ENCODE results near the gene OSBP2.
"Not testable (repeated sequence)": the region's sequence is repeated elsewhere in the genome, so short reads cannot be mapped to it uniquely, and the experiment has no call there.

The OSBP2 gene

GRCh38 chr22:30679895-30680690 is 14.6 kb upstream of the OSBP2 start:
- DNase-seq = not testable (repeated sequence)

DNA sequence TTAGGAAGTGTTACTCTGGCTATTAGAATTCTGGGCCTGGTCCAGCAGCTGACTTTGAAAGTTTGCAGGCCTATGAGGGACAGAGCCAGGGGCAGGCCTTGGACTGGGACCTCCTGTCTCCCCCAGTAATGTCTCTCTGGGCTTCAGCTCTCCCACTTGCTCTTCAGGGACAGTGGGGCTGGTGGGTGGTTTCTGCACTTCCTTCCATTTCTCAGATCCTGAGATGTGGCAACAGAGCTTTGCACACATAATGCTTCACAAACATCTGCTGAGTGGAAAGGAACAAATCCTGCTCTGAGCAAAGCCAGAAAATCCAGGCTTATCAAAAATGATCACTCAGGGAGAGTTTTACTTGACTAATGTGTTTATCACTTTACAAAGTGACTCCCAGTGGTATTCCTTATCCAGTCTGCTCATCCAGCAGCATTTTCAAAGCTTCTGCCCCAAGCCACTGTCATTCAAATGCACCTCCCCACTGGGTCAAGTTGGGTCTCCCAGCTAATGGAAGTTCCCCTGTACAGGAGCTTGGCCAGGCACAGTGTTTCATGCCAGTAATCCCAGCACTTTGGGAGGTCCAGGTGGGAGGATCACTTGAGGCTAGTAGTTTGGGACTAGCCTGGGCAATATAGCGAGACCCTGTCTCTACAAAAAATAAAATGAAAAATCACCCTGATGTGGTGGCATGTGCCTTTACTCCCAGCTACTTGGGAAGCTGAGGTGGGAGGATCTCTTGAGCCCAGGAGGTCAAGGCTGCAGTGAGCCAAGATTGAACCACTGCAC is 13.5 kb upstream of the OSBP2 start:
- no peak for DNase-seq

GRCh38 chr22:30681831-30682230 is 12.8 kb upstream of the OSBP2 start:
- DNase-seq = no peak

DNA sequence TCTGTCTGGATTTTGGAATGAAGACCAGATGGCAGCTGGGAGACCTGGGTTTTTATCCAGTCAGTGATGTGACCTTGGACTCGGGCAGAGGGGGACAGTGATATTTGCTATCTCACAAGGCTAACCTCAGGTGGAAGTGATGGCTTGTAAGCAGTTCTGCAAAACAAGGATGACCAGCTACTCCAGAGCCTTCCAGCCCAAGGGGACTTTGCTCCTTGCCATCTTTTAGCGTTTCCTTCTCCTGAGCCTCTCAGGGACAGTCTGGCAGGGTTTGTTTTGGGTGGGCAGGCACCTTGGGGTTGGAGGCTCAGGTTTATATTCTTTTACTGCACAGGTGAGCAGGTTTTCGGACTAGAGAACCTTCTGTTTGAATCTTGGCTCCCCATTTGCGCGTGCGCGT is 9.5 kb upstream of the OSBP2 start:
- no peak for DNase-seq

DNA sequence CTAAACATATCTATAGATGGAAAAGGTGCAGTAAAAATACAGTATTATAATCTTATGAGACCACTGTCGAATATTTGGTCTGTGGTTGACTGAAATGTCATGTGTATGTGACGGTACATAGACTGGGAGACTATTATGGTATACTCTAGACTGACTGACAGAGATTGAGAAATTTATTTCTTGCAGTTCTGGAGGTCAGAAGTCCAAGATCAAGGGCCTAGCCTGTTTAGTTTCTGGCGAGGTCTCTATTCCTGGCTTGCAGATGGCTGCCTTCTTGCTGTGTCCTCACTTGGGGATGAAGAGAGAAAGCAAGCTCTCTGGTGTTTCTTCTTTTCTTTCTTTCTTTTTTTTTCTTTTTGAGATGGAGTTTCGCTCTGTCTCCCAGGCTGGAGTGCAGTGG is 7.3 kb upstream of the OSBP2 start:
- DNase-seq = no peak

DNA sequence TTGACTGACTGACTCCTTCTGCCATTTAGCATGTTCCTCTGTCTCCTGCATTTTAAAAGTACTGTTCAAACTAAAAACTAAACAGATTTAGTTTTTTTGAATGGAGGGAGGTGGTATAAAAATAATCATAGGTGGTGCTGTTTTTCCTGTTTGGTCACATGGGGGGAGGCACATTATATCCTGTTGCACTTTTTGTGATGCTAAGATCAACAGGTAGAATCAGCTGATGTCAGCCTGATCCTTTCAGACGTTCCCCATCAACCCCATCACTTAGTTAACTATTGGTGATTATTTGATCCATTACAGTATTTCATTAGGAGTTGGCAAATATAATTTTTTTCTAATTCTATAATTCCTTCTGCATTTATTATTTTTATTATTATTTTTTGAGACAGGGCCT is 5.1 kb upstream of the OSBP2 start:
- DNase-seq = no peak

DNA sequence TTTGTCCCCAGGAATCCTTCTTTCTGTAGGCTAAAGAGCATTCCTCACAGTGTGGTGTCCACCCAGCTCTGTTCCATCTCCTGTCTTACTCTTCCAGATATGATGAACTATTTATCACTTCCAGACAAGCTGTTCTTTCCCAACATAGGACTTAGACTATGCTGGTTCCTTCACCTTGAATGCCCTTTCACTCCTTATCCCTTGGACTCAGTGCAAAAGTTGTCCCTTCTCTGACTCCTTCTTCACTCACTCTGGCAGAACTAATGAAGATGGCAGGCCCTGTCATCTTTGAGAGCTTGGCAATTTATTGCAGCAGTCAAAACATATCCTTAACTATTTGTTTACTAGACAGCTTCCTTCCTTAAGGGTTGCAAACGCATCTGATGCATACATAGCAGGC is 3.5 kb upstream of the OSBP2 start:
- no peak for DNase-seq

GRCh38 chr22:30694171-30694639 is 469 bp upstream of the OSBP2 start:
- peak; percentile 67 for DNase-seq

DNA sequence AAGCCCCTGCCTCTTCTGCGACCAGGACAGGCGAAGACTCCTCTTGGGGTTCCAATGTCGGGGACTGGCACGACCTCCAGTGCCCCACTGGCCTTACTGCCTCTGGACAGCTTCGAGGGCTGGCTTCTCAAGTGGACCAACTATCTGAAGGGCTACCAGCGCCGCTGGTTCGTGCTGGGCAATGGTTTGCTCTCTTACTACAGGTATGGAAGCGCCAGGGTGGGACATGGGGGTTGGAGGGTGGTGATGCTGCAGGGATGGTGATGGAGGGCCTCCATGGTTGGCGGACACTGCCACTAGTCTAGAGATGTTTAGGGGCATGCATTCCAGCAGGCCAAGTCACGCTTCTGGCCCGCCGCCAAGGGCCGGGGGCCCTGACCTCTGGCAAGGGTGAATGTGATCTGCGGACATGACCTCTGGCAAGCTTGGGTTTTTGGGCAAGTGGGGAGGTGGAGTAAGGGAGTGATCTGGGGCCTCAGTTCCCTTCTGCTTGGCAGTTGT is 727 bp downstream of the OSBP2 start:
- DNase-seq = no peak

- no peak for DNase-seq
These were observed 1.4 kb downstream of the OSBP2 start for GRCh38 chr22:30695871-30696655.

DNA sequence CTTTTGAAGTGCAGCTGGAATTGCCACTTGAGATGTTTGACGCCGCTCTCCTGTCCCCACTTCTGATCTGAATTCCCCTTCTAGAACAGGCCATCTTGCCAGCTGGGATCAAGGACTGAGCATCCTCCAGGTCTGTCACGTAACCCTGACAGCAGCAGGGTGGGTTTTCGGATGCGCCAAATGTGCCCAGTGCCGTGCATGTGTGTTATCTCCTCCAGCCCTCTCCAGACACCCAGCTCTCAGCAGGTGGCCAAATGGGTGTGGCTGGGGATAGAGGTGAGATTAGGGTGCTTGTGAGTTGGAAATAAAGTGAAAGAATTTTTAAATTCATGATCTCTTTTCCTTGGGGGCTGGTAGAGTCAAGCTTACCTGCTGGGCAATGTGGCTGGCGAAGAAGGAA is 3.3 kb downstream of the OSBP2 start:
- DNase-seq = no peak

GRCh38 chr22:30701872-30702271 is 7.2 kb downstream of the OSBP2 start:
- no peak for DNase-seq

GRCh38 chr22:30702856-30703255 is 8.2 kb downstream of the OSBP2 start:
- DNase-seq = no peak

- peak; percentile 56 for DNase-seq
These were observed 10.3 kb downstream of the OSBP2 start for GRCh38 chr22:30704978-30705377.

DNA sequence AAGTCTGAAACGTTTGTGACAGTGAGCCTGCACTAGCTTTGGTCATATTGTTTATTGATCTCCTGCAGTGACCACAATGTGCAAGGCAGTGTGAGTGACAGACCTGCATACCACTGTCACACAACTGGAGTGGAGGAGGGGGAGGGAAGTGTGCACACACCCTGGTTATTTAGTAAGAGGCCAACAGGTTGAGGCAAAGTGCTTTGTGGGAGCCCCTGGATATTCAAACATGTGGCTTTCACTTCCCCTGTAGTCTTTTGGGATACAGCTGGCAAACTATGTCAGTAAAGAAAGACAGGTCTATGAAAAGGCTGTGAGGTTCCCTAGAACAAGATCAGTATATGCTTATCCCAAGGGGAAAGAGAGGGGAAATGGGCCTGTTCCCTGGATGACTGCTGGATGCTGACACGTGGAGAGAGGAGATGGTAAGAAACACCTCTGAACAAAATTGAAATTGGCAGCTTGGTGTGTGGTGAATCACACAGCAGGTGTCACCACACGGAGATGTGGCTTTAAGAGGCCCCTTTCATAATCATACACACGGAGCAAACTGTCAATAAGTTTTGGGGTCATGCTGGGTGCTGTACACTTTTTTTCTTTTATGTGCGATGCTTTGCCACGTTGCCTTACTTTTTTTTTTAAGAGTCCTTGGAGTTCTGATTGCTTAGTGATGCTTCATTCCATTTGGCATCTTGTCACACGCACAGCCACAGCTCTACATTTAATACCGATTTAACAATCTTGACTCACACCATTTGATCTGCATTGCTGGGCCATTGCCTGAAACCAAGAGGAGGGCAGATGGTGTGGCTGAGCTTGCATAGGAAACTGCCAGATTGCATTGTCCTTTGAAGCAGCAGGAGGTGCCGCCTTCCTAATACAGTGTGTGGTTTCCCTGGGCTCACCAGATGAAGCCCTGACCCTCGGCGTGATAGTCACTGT is 11.3 kb downstream of the OSBP2 start:
- DNase-seq = no peak

GRCh38 chr22:30709980-30710379 is 15.3 kb downstream of the OSBP2 start:
- DNase-seq = not testable (repeated sequence)

- no peak for DNase-seq
These were observed 17.4 kb downstream of the OSBP2 start for GRCh38 chr22:30712094-30712493.

- DNase-seq = no peak
These were observed 19.4 kb downstream of the OSBP2 start for GRCh38 chr22:30714062-30714461.

DNA sequence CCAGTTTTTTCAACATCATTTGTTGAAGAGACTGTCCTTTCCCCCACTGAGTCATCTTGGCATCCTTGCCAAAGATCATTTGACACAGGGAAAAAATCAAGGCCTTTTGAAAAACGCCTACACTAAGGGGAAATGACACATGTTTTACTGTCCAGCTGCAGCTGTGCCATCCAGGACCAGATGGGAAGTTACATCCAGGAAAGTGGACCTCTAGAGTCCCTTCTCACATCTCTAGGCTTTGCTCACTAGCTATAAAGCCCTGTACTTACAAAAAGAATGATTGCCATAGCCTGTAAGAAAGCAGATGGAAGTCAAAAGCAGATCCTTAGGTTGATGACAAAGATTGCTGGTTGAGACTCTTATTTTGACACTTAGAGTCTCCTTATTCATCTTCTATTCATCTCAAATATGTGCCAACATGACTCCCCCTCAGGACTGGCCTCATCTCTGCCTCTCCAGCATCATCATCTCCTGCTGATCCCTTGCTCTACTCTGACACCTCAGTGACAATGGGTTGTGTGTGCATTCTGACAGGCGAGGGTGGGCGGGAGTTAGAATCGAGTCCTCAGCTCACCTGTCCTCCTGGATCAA is 22.8 kb downstream of the OSBP2 start:
- DNase-seq = no peak

DNA sequence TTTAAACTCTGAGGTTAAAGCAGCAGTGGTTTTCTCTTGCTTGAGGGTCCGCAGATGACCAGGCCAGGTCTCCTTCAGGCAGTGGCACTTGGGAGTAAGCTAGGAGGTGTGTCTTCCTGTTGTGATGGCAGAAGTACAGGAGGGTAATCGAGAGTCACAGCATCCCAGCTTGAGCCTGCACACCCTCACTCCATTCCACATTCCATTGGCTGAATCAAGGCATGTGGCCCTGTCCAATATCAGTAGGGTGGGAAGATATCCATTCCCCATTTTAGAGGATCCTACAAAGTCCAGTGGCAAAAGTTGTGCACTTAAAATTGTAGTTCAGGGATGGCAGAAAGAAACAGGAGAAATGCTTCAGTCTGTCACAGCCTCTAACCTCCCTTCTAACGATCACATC is 23.3 kb downstream of the OSBP2 start:
- no peak for DNase-seq

- DNase-seq = no peak
These were observed 23.8 kb downstream of the OSBP2 start for GRCh38 chr22:30718491-30718890.

DNA sequence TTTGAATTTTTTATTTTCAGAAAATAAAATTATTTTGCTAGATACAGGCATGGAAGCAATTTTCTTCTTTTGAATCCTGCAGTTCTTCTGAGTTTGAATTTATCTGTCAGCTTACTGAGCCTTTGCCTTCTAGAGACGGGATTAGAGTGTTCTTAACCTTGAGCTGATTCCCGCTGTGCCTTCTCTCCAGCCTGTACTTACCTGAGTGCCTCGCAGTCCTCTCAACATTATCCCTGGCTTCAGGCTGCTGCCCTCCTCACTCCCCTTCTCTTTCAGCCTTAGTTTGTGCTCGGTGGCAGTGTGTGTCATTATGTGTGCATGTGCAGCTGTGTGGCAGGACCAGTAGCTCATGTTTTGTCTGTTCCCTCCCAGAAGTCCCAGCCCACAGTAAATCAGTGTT is 24.3 kb downstream of the OSBP2 start:
- DNase-seq = no peak

All from islet precursor cell (in vitro differentiated cells).